GM19239 (cell line): ENCODE measurements around the gene ELP2.

Experiments used
- DNase-seq: peaks from one replicate; pipeline ENCODE4 v3.0.0; 2011; ENCODE audit warnings: low spot score; ENCODE audit not compliant: insufficient read length
- FAIRE-seq: peaks from 2 replicates; lab custom pipeline; 2011; peaks lifted over from hg19 to GRCh38; lab: Jason Lieb, UNC

Gene ELP2

DNA sequence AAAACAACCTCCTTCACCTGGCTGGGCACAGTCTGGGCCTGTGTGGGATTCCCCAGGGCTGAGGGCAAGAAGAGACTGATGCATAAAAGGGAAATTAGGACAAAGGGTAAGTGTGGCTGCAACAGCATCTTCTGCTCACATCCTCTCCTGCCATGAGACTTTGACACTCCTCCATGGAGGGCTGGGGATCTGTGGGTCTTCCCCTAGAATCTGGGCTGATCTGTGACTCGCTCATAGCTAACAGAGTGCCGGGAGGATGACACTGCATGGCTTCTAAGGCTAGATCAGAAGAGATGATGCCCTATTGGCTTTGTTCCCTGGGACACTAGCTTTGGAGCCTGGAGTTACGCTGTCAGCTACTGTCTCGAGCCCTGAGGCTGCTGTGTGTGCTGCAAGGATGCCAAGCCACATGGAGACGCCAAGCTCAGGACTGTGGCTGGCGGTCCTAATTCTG is 81.9 kb downstream of the ELP2 start:
- FAIRE-seq (no peak), DNase-seq (no peak)

DNA sequence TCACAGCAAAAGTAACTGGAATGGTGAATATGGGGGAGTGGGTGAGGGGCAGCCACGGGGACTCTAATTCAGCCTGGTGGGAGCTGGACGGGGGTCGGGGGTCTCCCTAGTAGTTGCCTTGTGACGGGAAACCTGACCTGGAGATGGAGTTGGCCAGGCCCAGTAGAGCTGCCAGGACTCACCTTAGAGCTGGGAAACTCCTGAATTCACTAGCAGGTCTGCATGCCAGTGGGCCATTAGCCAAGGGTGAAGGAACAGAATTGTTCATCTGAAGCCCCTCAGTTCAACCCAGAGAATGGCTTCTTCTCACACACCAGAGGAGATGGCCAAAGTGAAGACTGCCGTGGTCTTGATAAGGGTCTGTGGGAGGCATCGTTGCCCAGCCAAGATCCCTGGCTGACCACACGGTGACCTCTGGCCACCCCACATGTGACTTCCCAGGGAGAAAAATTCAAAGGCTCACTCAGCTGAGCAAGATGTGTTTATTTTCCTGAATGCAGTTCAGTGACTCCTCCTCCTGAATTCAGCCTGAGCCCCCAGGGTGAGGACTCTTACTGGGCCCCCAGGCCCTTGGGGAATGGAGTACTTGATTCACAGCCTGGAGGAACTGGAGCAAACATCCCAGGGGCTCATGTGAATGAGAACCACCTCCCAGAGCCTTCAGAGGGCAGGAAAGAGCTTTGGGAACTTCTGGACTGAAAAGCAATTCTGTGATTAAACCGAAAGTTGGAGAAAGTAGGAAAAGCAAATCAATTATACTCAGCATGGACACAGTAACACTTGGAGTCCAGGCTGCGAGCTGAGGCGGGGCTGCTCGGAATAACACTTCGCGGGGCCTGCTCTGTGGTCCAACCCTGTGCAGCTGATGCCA is 82.8 kb downstream of the ELP2 start:
- no peak for DNase-seq

DNA sequence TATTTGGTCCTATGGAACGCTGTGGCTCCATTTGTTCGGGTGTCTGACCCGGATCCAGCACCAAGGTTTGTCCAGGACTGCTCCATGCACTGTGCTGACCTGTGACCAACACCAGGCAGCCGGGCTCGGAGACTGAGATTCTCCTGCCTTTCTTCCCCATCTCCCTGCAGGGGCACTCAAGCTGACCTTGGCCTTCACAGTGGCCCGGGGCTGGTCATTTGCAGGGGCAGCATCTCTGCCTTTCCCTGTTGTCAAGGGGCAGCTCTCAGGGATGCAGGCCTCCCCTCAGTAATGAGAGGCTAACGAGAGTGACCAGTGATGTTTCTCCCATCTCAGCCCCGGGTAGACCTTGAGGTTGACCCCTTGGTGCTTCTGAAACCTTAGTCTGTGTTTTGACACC is 85.1 kb downstream of the ELP2 start:
- no peak for FAIRE-seq
- DNase-seq: no peak

More for the DNA sequence above, 82.8 kb downstream of the ELP2 start:
- FAIRE-seq: no peak

DNA sequence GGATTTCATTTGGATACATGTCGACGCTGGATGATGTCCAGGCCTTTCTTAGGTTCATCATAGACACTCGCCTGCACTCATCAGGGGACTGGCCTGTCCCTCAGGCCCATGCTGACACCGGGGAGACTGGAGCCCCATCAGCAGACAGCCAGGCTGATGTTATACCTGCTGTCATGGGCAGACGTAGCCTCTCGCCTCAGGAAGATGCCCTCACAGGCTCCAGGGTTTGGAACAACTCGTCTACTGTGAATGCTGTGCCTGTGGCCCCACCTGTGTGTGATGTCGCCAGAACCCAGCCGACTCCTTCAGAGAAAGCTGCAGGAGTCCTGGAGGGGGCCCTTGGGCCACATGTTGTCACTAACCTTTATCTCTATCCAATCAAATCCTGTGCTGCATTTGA is 85.9 kb downstream of the ELP2 start:
- FAIRE-seq (no peak), DNase-seq (no peak)

DNA sequence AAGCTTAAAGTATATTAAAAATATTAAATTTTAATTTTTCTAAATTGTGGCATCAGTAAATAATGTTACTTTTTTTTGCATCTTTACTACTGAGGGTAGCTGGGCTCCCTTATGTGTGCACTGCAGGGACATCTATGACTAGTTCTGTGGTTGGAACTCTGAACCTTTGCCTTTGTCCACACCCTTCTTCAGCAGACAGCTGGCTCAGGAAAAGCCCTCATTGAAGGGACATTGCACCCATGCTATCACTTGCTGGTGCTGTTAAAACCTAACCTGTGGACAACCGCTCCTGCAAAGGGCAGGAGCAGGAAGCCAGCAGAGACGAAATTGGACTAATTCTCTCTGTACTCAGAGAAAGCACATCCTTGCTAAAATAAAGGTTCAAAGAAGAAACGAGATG is 87.6 kb downstream of the ELP2 start:
- FAIRE-seq (no peak), DNase-seq (no peak)

DNA sequence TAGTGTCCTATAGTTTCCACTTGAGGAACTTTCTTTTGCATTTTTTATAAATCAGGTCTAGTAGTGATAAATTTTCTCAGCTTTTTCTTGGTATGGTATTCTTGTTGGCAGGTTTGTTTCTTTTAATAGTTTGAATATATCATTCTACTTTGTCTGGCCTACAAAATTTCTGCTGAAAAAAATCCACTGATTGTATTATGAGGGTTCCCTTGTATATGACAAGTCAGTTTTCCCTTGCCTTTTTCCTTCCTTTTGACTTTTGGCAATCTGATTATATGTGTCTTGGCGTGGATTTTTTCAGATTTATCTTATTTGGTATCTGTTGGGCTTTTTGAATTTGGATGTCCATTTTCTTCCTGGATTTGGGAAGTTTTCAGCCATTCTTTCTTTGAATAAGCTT is 99.5 kb downstream of the ELP2 start:
- DNase-seq (no peak), FAIRE-seq (no peak)
